Gastrocnemius medialis (tissue), 4 donors: ENCODE measurements around the gene TTLL8. TPM values are rescaled to one million over a fixed set of nuclear protein-coding genes. Genes with fewer than 3 reads are reported as not detected.

Experiments
- ATAC-seq, 2 donors: fragments of 150-250 bp; one replicate each; pipeline ENCODE4 v1.9.1; 2016
- DNase-seq, 2 donors: peaks; one replicate each; pipeline ENCODE4 v3.0.0-alpha.2; 2019
- H3K27ac ChIP-seq, 4 donors: fragments of 200-600 bp; sonication (generic); 1 replicate in 1 of 4; 2 replicates in 3 of 4; pipeline ENCODE4 v1.5.1; 2016 to 2018; ENCODE audit warnings: mild to moderate bottlenecking in 2 of 4, moderate library complexity in 1 of 4
- H3K27me3 ChIP-seq, 3 donors: fragments of 200-600 bp; sonication (generic) in 2 of 3; 1 replicate in 1 of 3; 2 replicates in 2 of 3; pipeline versions ENCODE4 v1.5.1 to v1.6.0; 2016 to 2019; ENCODE audit warnings: mild to moderate bottlenecking in 1 of 3, moderate library complexity in 1 of 3
- H3K36me3 ChIP-seq, 2 donors: fragments of 200-600 bp; sonication (generic) in 1 of 2; one replicate each; pipeline ENCODE4 v1.5.1; 2017 to 2018
- H3K4me1 ChIP-seq, 2 donors: fragments of 200-600 bp; sonication (generic) in 1 of 2; one replicate each; pipeline ENCODE4 v1.5.1; 2016 to 2017; ENCODE audit warnings: mild to moderate bottlenecking in 2 of 2
- H3K4me3 ChIP-seq, 4 donors: fragments of 200-600 bp; sonication (generic) in 3 of 4; 1 replicate in 1 of 4; 2 replicates in 3 of 4; pipeline ENCODE4 v1.5.1; 2016 to 2019; ENCODE audit warnings: mild to moderate bottlenecking in 2 of 4
- H3K9me3 ChIP-seq, 3 donors: fragments of 200-600 bp; sonication (generic) in 2 of 3; 1 replicate in 1 of 3; 2 replicates in 2 of 3; pipeline ENCODE4 v1.5.1; 2016 to 2019
- POLR2A ChIP-seq, 2 donors: fragments of 450-650 bp; IDR thresholded peaks; one replicate each; pipeline ENCODE4 v1.6.1; 2017; ENCODE audit warnings: antibody characterized with exemption in 2 of 2, mild to moderate bottlenecking in 2 of 2, moderate library complexity in 2 of 2
- in situ Hi-C, 4 donors: fragments of 200-750 bp; cut with MboI; loops; one replicate each; pipeline versions ENCODE4 v1.15.0 to v1.8.0; 2017; ENCODE audit warnings: low sequenced_read_pairs in 4 of 4
- intact Hi-C: fragments of 100-400 bp; cut with DNase I; formaldehyde crosslinking; loops from one replicate; pipeline ENCODE4 v1.15.1; 2023; ENCODE audit warnings: low total_unique reads
- total RNA-seq, 4 donors: library from RNA; depleted of rRNA; stranded (reverse); fragments of >200 nt; gene quantifications; one replicate each; pipeline versions ENCODE4 v1.1.0 to v1.2.3, GENCODE V29; 2016
- TF ChIP-seq, protein P1 (sequence below), 5 experiments: fragments of 450-650 bp in 3 of 5; fragments of 200-600 bp in 2 of 5; sonication (generic) in 2 of 5; IDR thresholded peaks in 4 of 5; conservative IDR thresholded peaks in 1 of 5; 1 replicate in 4 of 5; 2 replicates in 1 of 5; pipeline ENCODE4 v1.5.1; 2016 to 2019; ENCODE audit warnings: antibody characterized with exemption in 5 of 5, mild to moderate bottlenecking in 3 of 5, moderate library complexity in 3 of 5

TTLL8 gene
- not detected for total RNA-seq

DNA sequence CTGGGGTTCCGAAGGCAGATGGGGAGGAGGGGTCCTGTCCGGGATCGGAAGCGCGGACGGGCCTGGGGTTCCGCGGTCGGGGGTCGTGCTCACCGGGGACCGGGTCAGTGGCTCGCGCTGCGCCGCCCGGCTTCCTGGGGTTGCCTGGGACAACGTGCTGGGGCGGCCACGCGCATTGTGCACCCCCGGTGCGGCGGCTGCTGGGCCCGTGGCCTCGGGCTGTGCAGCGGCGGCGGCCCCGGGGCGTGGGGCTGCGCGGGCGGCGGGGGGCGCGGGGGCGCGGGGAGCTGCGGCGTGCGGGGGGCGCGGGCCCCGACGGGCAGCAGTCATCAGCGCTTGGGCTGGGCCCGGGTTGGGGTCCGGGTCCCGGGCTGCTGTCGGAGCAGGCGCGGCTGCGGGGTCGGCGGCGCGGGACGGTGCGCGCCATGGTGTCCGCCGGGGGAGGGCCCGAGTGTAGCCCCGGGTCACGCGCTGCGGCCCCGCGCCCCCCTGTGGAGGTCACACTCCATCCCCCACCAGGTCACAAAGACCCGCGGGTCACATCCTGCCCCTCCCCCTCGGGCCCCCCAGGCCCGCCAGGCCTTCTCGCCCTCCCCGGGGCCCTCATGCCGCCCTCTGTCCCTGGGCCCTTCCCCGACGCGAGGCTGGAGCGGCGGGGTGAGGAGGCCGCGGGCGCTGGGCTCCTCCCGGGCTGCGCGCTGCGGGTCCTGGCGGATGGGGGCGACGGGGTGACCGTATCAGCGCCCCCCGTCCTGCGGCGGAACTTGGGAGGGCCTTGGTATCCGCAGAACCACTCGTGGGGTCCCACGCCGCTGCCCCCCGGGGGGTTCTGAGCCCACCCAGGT is at the start of gene TTLL8:
Gene TTLL8, minus strand, starts transcription at position 238 of the 845 bp plus-strand sequence.
- Histone ChIP-seq H3K36me3 (no peaks in the 10 kb centered on the region), H3K4me1 (no peaks in the 10 kb centered on the region), H3K27me3 (peaks cover 28 to 34% (median 33%) of the 10 kb centered on the region in 3 donors), H3K9me3 (no peaks in the 10 kb centered on the region), H3K4me3 (no peak within 1 kb of the TSS), H3K27ac (no peak within 1 kb of the TSS)
- no peak for ATAC-seq
- in situ Hi-C loops: no loop called here
- DNase-seq: no peak
- intact Hi-C loops: no loop called here
- TF ChIP-seq POLR2A (IDR thresholded peaks at IDR 0.05): no peak
- TF ChIP-seq, protein P1, sequence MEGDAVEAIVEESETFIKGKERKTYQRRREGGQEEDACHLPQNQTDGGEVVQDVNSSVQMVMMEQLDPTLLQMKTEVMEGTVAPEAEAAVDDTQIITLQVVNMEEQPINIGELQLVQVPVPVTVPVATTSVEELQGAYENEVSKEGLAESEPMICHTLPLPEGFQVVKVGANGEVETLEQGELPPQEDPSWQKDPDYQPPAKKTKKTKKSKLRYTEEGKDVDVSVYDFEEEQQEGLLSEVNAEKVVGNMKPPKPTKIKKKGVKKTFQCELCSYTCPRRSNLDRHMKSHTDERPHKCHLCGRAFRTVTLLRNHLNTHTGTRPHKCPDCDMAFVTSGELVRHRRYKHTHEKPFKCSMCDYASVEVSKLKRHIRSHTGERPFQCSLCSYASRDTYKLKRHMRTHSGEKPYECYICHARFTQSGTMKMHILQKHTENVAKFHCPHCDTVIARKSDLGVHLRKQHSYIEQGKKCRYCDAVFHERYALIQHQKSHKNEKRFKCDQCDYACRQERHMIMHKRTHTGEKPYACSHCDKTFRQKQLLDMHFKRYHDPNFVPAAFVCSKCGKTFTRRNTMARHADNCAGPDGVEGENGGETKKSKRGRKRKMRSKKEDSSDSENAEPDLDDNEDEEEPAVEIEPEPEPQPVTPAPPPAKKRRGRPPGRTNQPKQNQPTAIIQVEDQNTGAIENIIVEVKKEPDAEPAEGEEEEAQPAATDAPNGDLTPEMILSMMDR (IDR thresholded peaks at IDR 0.05 in 4 of 5, conservative IDR thresholded peaks at IDR 0.05 in 1 of 5): no peak

GRCh38 chr22:50107529-50107928 is 49.4 kb upstream of the TTLL8 start:
- intact Hi-C loops: no loop called here
- Histone ChIP-seq H3K4me3 (no peak overlapping the region), H3K4me1 (no peaks in the 10 kb centered on the region), H3K27ac (no peak overlapping the region), H3K36me3 (no peaks in the 10 kb centered on the region), H3K27me3 (peaks cover 0 to 5% (median 4%) of the 10 kb centered on the region in 3 donors), H3K9me3 (no peaks in the 10 kb centered on the region)
- no peak for TF ChIP-seq POLR2A (IDR thresholded peaks at IDR 0.05)
- TF ChIP-seq, protein P1 (IDR thresholded peaks at IDR 0.05 in 4 of 5, conservative IDR thresholded peaks at IDR 0.05 in 1 of 5): no peak
- DNase-seq (no peak), ATAC-seq (no peak)
- in situ Hi-C loops: no loop called here

GRCh38 chr22:50105208-50106100 is 47.4 kb upstream of the TTLL8 start:
- no peak for TF ChIP-seq POLR2A (IDR thresholded peaks at IDR 0.05)
- TF ChIP-seq, protein P1 (IDR thresholded peaks at IDR 0.05 in 4 of 5, conservative IDR thresholded peaks at IDR 0.05 in 1 of 5): no peak

GRCh38 chr22:50104141-50104544 is 46.0 kb upstream of the TTLL8 start:
- H3K9me3 ChIP-seq: no peaks in the 10 kb centered on the region
- TF ChIP-seq POLR2A (IDR thresholded peaks at IDR 0.05): no peak
- TF ChIP-seq, protein P1 (IDR thresholded peaks at IDR 0.05 in 4 of 5, conservative IDR thresholded peaks at IDR 0.05 in 1 of 5): no peak
- H3K4me3 ChIP-seq: no peak overlapping the region
- H3K27me3 ChIP-seq: peaks cover 0 to 10% (median 0%) of the 10 kb centered on the region in 3 donors
- H3K4me1 ChIP-seq: no peaks in the 10 kb centered on the region
- ATAC-seq (no peak), DNase-seq (no peak)
- intact Hi-C loops: no loop called here
- no peak overlapping the region for H3K27ac ChIP-seq
- H3K36me3 ChIP-seq: no peaks in the 10 kb centered on the region
- in situ Hi-C loops: no loop called here

More at GRCh38 chr22:50105208-50106100, 47.4 kb upstream of the TTLL8 start:
- no peak for ATAC-seq
- intact Hi-C loops: no loop called here
- H3K36me3 ChIP-seq: no peaks in the 10 kb centered on the region
- no peaks in the 10 kb centered on the region for H3K4me1 ChIP-seq
- H3K4me3 ChIP-seq: no peak overlapping the region
- DNase-seq: no peak
- H3K27ac ChIP-seq: no peak overlapping the region
- in situ Hi-C loops: no loop called here
- no peaks in the 10 kb centered on the region for H3K9me3 ChIP-seq
- peaks cover 0 to 7% (median 0%) of the 10 kb centered on the region in 3 donors for H3K27me3 ChIP-seq
